ENCODE measurements around the gene PFKP.

Gene PFKP

DNA sequence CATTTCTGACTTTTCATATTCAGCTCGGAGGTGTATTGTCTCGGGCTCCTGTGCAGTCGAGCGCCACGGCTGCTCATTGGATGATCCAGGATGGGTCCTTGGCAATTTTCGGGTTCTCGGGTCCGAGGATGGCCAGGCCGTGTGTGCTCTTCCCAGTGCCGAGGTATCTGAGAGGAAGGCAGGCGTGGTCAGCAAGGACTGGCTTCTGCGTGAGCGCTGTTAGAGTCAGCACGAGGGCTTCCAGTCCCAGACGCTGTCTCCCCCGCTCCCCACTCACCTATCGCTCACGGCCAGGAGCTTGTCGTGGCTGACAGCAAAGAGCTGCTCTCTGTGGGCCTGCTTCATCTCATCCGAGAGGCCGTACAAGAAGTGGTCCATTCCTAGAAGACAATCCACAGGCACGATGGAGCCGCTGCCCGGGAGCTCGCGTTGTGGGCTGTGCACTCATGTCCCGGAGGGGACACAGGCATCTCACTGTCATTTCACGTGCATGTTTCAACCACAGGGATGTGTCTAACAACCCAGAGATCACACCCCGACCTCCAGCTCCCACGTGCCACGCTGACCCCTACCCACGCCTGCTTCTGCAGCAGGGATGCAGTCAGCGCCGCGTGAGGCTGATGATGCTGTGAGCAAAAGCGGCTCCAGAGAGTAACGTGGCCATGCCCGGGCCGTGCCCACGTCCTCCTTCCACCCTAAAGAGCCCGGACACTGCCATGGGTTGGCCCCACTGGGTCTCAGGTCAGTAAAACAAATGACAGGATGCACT is 70.8 kb downstream of the PFKP start:
- no peak for DNase-seq

DNA sequence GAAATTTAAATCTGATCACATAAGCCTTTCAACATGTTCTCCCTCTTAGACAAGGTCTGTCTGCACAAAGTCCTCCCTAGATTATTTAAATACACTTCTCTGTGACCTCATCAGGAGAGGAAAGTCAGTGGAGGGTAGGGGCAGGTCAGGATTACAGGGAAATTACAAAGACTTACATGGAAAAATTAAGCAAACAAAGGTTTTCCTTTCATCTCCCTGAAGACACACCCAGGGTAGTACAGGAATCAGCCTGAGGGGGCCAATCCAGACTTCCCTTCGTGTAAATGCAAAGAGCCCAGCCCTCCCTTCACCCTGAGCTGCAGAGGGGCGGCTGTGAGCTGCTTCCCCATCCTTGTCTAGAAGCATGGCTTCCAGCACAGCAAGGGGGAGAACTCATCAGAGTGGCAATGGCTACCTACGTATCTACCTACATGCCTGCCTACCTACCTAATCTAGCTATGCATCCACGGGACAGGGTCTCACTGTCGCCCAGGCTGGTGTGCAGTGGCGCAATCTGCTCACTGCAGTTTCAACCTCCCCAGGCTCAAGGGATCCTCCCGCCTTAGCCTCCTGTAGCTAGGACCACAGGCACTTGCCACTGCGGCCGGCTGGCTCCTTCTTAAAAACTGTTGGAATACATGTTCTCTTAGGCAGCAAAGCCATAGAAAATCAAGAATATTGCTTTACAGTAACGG is 72.0 kb downstream of the PFKP start:
- no peak for DNase-seq

DNA sequence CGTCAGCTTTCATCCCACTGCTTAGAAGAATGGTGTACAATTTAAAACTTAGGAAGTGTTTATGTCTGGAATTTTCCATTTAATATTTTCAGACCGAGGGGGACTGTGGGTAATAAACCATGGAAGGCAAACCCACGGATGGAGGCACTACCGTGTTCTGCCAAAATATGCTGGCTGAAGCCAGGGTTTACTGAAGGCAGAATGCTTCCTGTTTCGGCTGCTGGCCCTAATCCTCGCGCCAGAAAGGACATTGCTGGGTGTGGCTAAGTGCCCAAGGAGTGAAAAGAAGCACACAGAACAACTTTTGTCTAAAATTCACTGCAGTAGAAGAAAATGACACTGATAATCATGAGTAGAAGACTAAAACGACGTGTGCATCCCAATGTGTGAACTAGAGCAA is 72.9 kb downstream of the PFKP start:
- DNase-seq = no peak

DNA sequence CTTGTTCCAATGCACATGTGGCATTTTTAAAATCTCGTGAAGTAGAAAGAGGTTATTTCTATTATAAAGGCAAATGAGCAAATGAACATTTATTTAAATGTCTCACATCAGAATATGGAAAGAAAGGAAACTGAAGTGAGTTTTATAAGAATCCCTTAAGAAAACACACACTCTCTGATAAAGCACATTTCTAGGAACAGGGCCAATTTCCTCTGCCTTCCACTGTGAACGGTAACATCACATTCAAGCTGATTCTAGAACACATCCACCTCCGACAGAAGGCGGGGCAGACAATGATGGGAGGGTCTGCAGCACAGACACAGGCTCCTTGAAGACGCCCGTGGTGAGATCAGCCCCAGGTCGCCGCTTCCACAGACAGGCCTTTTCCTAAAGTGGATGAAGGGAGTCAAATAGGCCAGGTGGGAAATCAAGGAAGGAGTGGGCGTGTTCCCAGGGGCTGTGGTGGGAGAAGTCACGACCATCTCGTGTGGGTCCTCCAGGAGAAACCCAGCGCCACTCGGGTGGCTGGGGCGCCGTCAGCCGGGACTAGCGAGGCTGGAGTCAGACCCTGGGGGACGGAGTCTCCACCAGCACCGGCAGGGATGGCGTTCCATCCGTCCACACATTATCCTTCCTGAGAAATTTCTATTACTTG is 74.1 kb downstream of the PFKP start:
- DNase-seq = no peak

DNA sequence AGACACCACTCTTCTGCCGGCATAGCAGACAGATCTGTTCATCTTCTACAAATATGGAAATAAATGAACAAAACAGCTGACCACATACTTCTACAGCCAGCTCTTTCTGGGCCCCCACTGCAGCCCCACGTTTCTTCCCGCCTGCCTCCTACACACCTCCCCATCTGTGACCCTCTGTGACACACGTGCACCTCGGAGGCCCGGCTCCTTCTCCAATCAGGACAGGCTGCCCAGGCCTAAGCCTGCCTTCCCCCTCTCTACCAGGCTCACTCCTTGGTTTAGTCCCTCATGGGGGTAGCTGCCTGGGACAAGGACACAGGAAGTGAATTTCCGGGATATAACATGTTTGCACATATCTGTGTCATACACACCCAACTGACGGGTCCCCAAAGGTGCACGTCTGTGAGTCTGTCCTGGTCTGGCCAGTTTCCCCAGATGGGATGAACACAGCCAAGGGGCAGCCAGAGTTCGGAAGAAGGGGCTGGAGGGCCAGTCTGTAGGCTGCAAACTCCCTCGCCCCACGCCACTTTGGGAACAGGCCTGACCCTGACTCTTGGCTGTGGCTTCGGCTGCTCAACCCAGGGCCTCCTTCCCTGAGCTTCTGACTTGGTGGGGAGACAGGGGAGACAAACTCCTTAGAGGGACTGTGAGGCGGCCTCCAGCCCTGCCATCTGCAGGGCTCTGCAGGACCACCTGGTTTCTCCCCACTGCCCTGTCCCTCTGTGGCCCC is 75.0 kb downstream of the PFKP start:
- DNase-seq = no peak

DNA sequence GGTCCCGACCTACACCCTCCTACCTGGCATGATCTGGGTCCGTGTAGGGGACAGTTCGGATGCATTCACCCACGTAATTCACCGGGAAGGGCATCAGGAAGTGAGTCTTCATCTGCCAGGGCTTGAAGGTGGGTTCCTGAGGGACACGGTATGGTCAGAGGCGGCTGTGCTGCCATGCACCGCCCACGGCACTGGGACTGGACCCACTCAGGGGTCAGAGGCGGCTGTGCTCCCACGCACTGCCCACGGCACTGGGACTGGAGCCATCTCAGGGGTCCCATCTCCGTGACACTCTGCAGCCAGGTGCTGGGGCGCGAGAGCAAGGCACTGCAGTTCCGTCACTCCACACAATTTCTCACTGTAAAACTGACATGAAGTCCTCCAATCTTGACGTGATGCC is 76.0 kb downstream of the PFKP start:
- no peak for DNase-seq

DNA sequence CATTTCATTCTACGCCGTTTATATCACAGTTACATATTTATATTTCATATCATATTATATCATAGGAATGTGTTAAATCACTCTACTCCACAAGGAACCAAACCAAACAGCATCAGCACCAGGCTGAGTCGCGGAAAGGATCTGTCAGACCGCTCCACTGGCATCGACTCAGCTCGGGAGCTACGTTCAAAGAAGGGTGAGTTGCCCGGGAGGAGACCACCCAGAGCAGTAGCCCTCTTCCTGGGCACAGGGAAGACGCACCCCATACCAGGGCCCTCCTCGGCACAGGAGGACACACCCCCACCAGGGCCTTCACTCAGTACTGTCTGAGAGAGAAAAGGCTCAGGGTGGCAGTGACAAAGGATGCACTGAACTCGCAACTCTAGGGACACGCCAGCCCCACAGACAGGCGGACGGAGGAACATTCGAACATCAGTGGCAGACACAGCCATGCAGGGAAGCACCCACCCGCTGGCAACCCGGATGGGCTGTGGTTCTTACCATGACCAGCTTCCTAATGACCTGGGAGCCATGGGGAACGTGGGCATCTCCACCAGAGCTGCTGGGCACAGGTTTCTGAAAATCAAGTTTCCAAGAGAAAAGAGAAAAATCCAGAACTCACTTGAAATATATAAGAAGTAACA is 76.6 kb downstream of the PFKP start:
- DNase-seq = no peak

DNA sequence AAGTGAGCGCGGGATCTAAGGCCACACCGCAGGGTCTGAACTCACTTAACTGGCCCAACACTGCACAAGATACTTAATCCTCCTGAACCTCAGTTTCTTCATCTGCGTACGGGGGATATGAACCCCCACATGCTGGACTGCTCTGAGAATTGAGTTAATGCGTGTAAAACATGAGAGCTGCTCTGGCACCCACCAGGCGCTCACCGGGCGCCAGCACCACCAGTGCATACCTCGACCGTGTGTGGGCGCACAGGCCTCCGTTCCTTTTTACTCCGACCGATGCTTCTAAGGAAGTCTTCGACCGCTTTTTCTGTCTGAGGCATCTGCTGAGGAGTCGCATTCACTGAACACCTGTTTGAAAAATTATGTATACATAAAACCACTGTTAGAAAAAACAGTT is 78.0 kb downstream of the PFKP start:
- no peak for DNase-seq

DNA sequence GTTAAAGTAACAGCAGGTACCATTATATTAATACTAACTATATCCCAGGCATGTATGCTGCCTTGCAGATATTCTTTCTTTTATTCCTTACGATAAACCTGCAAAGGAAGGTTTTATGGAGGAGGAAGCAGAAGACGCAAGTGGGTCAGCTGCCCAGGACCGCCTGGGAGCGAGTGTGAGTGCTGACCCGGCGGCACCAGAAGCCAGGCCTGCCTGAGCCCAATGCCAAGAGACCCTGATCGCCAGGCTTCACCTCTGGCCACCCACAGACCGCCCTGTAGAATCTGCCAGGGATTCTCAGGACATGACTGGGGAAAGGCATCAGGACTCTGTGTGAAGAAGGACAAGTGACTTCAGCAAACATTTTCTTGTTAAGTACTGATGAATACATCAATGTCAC is 78.9 kb downstream of the PFKP start:
- no peak for DNase-seq

DNA sequence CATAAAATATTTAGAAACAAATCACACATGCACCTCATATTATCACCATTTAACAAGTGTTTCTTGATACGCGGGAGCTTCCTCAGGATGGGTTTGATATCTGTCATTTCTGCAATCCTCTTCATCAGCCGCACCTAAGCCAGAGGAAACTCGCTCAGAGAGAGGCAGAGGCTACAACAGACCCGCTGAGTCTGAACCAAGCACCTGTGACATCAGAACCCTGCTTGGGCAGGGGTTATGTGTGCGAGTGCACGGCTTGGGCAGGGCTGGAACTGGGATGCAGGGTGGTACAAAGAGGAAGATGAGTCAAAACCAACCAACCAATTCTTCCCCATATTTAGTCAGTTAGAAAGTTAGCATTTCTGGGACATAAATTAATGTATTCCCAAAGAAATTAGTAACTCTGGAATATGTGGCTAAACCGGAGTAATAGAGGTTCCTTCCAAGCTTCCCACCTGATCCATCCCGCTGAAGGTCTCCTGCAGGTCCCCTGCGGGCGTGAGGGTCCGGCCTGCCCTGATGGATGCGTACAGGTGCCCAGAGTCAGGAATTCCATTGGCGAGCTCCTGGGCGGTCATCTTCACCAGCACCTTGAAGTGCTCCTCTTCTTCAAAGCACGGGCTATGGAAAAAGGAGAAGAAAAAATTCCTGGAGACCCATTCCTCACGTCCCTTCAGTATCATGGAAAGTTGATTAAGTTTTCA is 79.9 kb downstream of the PFKP start:
- no peak for DNase-seq

DNA sequence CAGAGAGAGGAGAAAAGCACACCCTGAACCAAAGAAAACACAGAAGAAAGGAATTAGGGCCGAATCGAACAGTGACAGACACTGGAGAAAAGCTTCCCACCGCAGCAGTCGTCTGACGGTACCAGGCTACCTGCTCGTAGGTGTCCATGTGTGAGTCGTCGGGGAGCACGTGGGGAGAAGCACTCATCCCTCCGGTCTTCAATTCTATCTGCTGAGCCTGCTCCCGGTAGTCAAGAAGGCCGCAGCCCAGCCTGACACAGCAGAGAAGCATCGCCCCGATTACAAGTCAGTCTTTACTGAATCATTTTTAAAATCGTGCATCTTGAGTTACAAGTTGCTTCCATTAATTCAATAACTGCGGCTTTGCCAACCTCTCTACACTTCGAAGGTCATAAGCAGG is 80.7 kb downstream of the PFKP start:
- DNase-seq = no peak

DNA sequence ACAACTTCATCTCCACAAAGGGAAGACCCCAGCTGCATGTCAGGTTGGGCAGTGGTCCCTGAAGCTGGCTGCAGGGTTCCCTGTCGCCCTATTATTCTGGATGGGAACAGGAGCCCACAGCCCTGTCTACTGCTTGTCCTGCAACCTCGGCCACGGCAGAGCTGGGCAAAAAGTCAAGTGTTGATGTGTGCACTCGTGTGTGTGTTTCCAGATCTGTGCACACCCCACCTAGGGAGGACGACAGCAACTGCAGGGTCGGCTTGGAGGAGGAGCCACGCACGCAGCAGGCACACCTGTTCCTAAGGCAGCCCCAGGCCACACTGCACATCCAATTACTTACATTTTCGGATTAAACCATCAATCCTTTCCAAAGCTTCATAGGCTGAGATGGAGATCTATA is 81.6 kb downstream of the PFKP start:
- DNase-seq = no peak

DNA sequence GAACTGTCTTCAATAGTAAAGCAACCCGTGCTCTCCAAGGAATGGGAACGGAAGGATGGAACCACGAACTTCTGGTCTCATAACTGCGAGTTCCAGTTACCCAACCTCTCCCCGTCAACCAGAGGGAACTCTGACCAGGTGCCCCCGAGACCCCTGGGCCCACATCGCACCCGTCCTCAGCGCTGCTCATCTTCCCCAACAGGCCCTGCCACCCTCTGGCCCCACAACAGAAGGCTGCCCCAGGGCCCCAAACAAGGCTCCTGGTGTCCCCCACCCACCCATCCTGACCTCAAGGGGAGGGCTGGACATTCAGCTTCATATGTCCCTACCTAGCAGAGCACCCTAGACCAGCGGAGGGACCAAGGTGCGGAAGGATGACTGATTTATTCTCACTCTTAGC is 82.6 kb downstream of the PFKP start:
- DNase-seq = no peak

DNA sequence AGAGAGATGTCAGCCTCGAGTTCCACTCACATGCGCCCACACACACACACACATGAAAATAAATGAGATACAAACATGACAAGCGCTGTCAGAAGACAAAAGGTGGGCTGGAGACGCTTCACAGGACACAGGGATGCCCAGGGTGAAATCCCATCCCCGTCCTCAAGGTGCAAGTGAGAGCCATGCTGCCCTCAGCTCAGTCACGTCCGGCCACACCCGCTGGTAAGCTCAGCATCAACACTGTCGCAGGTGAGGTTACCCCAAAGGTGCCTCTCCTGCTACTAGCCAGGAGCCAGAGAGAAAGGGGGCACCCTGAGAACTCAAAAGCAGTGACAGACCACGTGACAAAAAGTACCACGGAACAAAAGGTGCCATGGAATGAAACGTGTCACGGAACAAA is 83.0 kb downstream of the PFKP start:
- no peak for DNase-seq

DNA sequence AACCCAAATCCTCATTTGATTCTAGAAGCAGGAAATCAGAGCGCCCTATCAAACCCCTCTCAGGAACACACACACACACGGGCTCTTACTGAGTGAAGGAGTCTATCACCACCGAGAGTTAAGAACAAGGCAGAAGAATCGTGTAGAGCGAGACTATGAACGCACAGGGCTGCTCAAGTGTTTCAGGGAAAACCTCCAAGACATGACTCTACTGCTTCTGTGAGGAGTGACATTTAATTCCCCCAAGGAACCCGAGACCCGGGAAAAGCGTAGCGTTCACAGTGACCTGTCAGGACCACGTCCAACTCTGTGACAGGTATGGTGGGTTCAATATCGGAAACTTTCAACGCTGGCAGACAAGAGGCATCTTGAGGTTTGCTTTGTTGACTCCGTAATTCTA is 83.6 kb downstream of the PFKP start:
- DNase-seq = no peak

DNA sequence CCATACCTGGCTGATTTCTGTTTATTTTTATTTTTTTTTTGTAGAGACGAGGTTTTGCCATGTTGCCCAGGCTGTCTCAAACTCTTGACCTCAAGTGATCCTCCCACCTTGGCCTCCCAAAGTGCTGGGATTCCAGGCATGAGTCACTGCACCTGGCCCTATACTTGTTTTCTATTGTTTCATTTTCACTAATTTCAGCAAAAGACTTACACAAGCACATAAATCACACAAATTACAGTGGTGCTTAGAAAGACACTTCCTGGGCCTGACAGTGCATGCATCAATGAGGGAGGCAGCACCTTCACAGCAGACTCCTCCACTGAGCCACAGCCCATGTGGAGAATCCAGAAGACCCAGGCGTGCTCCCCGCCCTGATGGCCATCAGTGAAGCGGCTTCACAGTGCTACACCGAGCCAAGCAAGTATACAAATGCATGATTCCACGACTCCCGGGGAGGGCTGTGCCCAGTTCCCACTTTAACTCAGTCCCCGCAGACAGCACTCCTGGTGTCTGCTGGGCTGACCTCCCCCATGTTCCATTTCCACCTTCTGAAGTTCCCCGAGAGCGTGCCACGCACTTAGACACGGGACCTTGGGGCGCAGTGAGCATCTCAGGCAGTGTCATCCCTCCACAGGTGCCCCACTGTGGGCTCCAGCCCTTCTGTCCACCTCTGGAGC is 84.7 kb downstream of the PFKP start:
- DNase-seq = no peak

DNA sequence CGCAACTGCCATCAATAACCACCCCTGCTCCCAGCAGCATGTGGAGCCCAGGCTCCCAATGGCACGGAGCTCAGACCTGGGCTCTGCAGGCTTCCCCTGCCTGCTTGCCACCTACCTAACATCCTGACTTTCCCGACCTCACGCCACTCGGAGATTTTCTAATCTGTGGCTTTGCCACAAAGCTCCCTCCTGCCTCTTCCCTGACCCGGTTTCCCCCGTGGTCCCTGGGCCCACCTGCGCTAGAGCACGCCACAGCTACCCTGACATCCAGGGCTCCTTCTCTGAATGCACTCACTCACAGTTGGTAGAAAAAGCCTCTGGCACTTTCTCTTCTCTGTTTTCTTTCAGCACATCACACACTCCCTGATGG is 85.2 kb downstream of the PFKP start:
- no peak for DNase-seq

DNA sequence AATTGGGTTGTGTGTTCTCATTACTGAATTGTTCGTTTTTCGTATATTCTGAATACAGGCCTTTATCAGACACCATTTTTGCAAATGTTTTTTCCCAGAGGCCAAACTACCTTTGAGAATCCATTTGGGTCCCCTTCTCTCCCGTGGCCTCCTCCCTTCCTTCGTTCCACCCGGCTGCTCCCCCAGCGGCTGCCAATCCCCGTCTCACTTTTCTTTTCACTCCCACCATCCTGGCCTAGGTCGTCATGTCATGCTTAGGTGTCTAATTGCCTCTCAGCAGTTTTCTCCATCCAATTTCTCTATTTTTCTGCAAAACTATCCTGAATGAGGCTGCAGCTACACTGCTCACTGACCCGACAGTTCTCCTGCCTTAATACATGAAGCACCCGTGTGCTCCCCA is 87.3 kb downstream of the PFKP start:
- DNase-seq = no peak

DNA sequence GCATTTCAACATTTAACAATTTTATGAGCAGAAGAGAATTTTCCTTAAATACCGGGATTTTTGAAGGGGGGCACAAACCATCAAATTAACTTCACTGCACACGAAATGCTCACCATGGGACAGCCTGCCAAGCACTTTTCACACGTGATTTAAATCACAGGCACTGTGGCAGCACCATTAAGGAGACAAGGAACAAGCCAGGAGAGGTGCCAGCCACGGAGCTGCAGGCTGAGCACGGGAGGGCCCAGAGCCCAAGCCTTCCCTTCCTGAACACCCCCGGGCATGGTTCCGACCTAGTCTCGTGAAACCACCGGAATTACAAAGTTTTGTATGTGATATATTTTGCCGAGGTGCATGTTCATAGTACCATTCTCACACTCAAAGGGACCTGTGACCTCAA is 91.8 kb downstream of the PFKP start:
- no peak for DNase-seq

DNA sequence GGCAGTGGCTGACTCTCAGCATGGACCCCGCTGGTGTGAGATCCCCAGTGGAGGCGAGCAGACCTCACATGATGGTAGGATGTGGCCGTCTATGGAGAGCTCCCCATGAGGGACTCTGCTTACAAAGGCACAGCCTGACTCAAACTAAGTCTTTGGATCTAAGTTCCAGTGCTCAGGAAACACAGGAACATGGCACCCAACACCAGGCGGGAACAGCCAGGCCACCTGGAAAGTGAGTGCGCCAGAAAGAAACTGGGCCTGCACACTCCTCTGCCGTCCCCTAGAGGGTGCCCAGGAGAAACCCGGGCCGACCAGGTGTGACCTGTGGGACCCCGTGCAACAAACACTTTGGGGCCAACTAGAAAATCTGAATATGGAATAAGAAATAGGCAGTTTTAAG is 95.2 kb downstream of the PFKP start:
- no peak for DNase-seq

DNA sequence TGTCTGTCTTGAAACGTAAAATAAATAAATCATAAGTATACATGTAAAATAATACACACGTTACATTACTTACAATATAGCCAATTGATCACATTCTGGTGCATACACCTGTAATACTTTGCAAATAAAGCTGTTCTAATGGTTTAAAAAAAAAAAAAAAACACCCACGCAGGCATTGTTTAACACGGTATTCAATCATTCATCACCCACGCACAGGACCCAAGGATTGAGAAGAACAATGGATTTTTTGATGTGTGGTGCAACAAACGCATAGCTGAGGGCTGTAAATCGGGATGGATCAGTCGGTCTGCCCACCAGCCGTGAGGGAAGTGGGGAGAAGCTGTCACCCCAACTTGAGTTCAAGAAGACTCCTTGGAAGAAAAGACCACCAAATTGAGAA is 96.5 kb downstream of the PFKP start:
- no peak for DNase-seq

DNA sequence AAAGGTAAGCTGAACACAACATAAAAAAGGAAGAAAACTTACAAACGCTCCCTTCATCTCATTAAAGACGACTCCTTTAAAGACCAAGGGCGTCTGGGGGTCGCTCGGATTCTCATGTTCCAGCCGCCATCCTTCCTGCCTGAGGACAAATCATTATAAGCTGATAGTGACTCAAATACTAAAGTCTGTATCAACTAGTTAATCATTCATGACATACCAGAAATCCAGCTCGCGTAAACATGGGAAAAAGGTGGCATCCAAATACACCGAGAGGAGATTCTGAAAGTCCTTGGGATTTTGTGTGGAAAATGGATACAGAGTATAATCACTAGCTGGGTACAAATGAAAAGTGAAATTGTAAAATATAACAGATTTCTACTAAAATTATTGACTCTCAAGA is 97.8 kb downstream of the PFKP start:
- DNase-seq = no peak
